Neural crest cell (in vitro differentiated cells): ENCODE measurements around the gene GRK2. TPM values are rescaled to one million over a fixed set of nuclear protein-coding genes. Genes with fewer than 3 reads are reported as not detected.

Source experiments
- DNase-seq: peaks from one replicate; pipeline ENCODE4 v3.0.0; 2021; ENCODE audit warnings: low read depth, mixed read lengths, low spot score
- H3K27ac Mint-ChIP-seq: one replicate; pipeline ENCODE4 v1.8.0; 2021; ENCODE audit warnings: mild to moderate bottlenecking, mixed read lengths; ENCODE audit not compliant: unreplicated experiment
- H3K27me3 Mint-ChIP-seq: 2 replicates; pipeline ENCODE4 v1.8.0; 2021; ENCODE audit warnings: low read depth, mild to moderate bottlenecking, mixed read lengths
- H3K36me3 Mint-ChIP-seq: 2 replicates; pipeline ENCODE4 v1.8.0; 2021; ENCODE audit warnings: low read depth, mild to moderate bottlenecking, mixed read lengths
- H3K4me1 Mint-ChIP-seq: 2 replicates; pipeline ENCODE4 v1.8.0; 2021; ENCODE audit warnings: mixed read lengths
- H3K4me3 Mint-ChIP-seq: one replicate; pipeline ENCODE4 v1.8.0; 2021; ENCODE audit warnings: mild to moderate bottlenecking, mixed read lengths
- H3K9me3 Mint-ChIP-seq: 2 replicates; pipeline ENCODE4 v1.8.0; 2021; ENCODE audit warnings: mixed read lengths
- CTCF ChIP-seq: fragments of 200-600 bp; sonication (generic); conservative IDR thresholded peaks from 2 replicates; pipeline ENCODE4 v1.5.0; 2021; ENCODE audit warnings: antibody characterized with exemption, mild to moderate bottlenecking
- total RNA-seq: library from RNA; stranded (reverse); gene quantifications from 2 replicates; pipeline ENCODE4 v1.2.1, GENCODE V29; 2021

GRK2 gene
- total RNA-seq, 1 donor from 2014 or later = 51.3 TPM

- Mint-ChIP-seq H3K4me3 (peak overlapping the region; percentile 76), H3K27me3 (peaks cover 3% of the 10 kb centered on the region), H3K27ac (no peak overlapping the region), H3K4me1 (peaks cover 36% of the 10 kb centered on the region), H3K36me3 (peaks cover 4% of the 10 kb centered on the region), H3K9me3 (no peaks in the 10 kb centered on the region)
- peak; percentile 83 for DNase-seq
- peak; percentile 83 for TF ChIP-seq CTCF
These were observed 3.3 kb upstream of the GRK2 start for GRCh38 chr11:67262731-67263675.

- DNase-seq = no peak
- H3K27ac Mint-ChIP-seq = no peak overlapping the region
- H3K4me3 Mint-ChIP-seq = peak overlapping the region; percentile 91
- peaks cover 4% of the 10 kb centered on the region for H3K36me3 Mint-ChIP-seq
- no peak for TF ChIP-seq CTCF
- H3K4me1 Mint-ChIP-seq = peaks cover 42% of the 10 kb centered on the region
- H3K27me3 Mint-ChIP-seq = peaks cover 3% of the 10 kb centered on the region
- H3K9me3 Mint-ChIP-seq = no peaks in the 10 kb centered on the region
These were observed 2.0 kb upstream of the GRK2 start for GRCh38 chr11:67264260-67264659.

GRCh38 chr11:67264877-67265632 lies 1.2 kb upstream of the GRK2 start:
- H3K36me3 Mint-ChIP-seq = no peaks in the 10 kb centered on the region
- no peaks in the 10 kb centered on the region for H3K9me3 Mint-ChIP-seq
- H3K27ac Mint-ChIP-seq = no peak overlapping the region
- H3K4me1 Mint-ChIP-seq = peaks cover 46% of the 10 kb centered on the region
- DNase-seq = no peak
- H3K4me3 Mint-ChIP-seq = peak overlapping the region; percentile 91
- TF ChIP-seq CTCF = no peak
- peaks cover 3% of the 10 kb centered on the region for H3K27me3 Mint-ChIP-seq

GRCh38 chr11:67265633-67266448 lies 432 bp upstream of the GRK2 start:
- H3K4me1 Mint-ChIP-seq = peaks cover 50% of the 10 kb centered on the region
- peak; percentile 82 for DNase-seq
- H3K36me3 Mint-ChIP-seq = no peaks in the 10 kb centered on the region
- TF ChIP-seq CTCF = peak; percentile 75
- peak overlapping the region; percentile 87 for H3K4me3 Mint-ChIP-seq
- H3K9me3 Mint-ChIP-seq = no peaks in the 10 kb centered on the region
- H3K27ac Mint-ChIP-seq = no peak overlapping the region
- peaks cover 3% of the 10 kb centered on the region for H3K27me3 Mint-ChIP-seq
